C4-2B (cell line): ENCODE measurements around the gene SHOX.

ENCODE experiments used
- H3K27ac ChIP-seq: fragments of 450-650 bp; 2 replicates; pipeline ENCODE4 v1.5.1; 2017
- ZFX ChIP-seq: fragments of 450-650 bp; IDR thresholded peaks from 2 replicates; pipeline ENCODE4 v1.6.1; 2017
- TF ChIP-seq, protein P1 (sequence below): fragments of 450-650 bp; conservative IDR thresholded peaks from 2 replicates; pipeline ENCODE4 v1.5.1; 2017; ENCODE audit warnings: mild to moderate bottlenecking

The SHOX gene

DNA sequence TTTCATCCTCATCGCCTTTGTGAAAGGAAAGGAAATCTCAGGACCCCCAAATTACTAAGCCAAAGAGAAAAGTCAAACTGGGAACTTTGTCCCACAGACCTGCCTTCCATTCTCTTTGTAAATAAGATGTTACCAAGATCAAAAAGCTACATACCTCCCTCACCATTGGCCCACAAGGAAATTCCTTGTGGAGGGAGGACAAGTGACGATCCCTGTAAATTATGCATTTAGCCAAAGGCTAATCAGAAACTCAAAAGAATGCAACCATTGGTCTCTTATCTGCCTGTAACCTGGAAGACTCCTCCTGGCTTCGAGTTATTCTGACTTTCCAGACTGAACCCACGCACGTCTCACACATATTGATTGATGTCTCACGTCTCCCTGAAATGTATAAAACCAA, 70.3 kb downstream of the SHOX start:
- no peak for TF ChIP-seq ZFX
- TF ChIP-seq, protein P1, sequence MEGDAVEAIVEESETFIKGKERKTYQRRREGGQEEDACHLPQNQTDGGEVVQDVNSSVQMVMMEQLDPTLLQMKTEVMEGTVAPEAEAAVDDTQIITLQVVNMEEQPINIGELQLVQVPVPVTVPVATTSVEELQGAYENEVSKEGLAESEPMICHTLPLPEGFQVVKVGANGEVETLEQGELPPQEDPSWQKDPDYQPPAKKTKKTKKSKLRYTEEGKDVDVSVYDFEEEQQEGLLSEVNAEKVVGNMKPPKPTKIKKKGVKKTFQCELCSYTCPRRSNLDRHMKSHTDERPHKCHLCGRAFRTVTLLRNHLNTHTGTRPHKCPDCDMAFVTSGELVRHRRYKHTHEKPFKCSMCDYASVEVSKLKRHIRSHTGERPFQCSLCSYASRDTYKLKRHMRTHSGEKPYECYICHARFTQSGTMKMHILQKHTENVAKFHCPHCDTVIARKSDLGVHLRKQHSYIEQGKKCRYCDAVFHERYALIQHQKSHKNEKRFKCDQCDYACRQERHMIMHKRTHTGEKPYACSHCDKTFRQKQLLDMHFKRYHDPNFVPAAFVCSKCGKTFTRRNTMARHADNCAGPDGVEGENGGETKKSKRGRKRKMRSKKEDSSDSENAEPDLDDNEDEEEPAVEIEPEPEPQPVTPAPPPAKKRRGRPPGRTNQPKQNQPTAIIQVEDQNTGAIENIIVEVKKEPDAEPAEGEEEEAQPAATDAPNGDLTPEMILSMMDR: no peak
- no peak overlapping the region for H3K27ac ChIP-seq

DNA sequence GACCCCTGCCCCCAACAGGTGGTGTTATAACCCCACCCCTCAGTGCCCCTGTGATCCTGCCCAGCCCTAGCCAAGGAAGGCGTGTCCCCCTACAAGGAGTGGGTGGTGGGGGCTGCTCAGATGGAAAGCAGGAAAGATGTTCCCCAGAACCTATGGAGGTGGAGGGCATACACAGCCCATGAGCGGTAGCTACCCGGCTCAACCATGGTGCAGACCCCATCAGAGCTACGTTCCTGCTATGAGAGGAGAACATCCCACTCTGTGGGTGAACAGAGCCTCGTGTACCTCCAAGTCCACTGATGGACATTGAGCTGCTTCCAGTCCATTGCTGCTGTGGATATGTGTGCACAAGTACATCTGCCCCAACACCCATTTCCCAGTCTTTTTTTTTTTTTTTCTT, 71.1 kb downstream of the SHOX start:
- TF ChIP-seq ZFX: no peak
- TF ChIP-seq, protein P1: no peak
- H3K27ac ChIP-seq: no peak overlapping the region

DNA sequence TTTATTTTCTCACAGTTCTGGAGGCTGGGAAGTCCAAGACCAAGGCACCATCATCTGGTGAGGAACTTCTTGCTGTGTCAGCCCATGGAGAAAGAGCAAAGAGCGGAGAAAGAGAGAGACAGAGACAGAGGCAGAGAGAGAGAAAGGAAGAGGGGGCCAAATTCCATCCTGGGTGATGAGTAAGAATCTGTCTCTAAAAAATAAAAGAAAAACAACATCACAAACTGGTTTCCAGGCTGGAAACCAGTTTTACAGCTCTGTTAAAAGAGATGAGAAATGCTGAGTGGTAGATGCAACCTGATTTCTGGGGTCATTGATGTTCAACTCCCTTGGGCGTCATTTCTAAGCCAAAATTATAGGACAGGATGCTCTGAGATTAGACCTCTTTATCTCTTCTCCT, 72.9 kb downstream of the SHOX start:
- TF ChIP-seq, protein P1: no peak
- H3K27ac ChIP-seq: no peak overlapping the region

DNA sequence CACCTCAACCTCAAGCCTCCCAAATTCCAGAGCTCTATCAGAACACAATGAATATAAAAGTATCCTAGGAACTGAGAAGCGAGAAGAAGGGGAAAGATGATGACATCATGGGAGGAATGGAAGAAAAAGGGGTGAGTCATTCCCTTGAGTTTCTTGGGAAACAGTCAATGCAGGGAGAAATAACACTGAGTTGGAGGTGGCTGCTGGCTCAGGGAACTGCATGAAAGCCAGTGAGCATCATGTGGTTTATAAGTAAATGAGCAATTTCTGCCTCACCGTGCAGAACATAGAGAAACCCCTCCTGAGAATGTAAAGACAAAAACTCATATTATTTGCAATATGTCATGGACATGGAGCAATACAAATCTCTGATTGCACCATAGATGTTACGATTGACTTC, 73.3 kb downstream of the SHOX start:
- no peak for TF ChIP-seq ZFX
- TF ChIP-seq, protein P1: no peak
- H3K27ac ChIP-seq: no peak overlapping the region
